ENCODE data around the gene PRDX5.

The PRDX5 gene

GRCh38 chr11:64356498-64357411 lies 38.8 kb downstream of the PRDX5 start:
- Histone ChIP-seq H3K27me3 (ENCODE audit: low read length) (no peaks in the 10 kb centered on the region), H3F3A (ENCODE audit: insufficient read depth) (no peaks in the 10 kb centered on the region), H3K79me2 (ENCODE audit: insufficient read depth, low read length) (no peaks in the 10 kb centered on the region), H3K4me3 (ENCODE audit: insufficient read depth, low read length, poor library complexity, severe bottlenecking) (no peak overlapping the region), H3K9ac (ENCODE audit: low read length) (no peak overlapping the region), H3K36me3 (ENCODE audit: low read length) (no peaks in the 10 kb centered on the region), H3K4me2 (ENCODE audit: low read depth, low read length, poor library complexity, severe bottlenecking) (no peak overlapping the region), H3K9me2 (replicated peaks; ENCODE audit: insufficient read depth, low read length) (no peaks in the 10 kb centered on the region), H4K20me1 (ENCODE audit: low read depth, low read length) (no peaks in the 10 kb centered on the region), H3K9me3 (ENCODE audit: insufficient read depth, low read length) (no peaks in the 10 kb centered on the region), H3K27ac (ENCODE audit: low read depth, low read length) (no peak overlapping the region), H2AFZ (ENCODE audit: low read depth, low read length, severe bottlenecking) (no peak overlapping the region)
- no peak for TF ChIP-seq EZH2phosphoT487 (conservative IDR thresholded peaks at IDR 0.05; ENCODE audit: low read length)
- TF ChIP-seq CTCF (IDR thresholded peaks at IDR 0.05; ENCODE audit: insufficient read depth, low read length, poor library complexity, severe bottlenecking) = peak; percentile 17

GRCh38 chr11:64357446-64357845 lies 39.5 kb downstream of the PRDX5 start:
- H4K20me1 ChIP-seq (ENCODE audit: low read depth, low read length) = no peaks in the 10 kb centered on the region
- no peaks in the 10 kb centered on the region for H3K9me3 ChIP-seq (ENCODE audit: insufficient read depth, low read length)
- no peaks in the 10 kb centered on the region for H3F3A ChIP-seq (ENCODE audit: insufficient read depth)
- TF ChIP-seq CTCF (IDR thresholded peaks at IDR 0.05; ENCODE audit: insufficient read depth, low read length, poor library complexity, severe bottlenecking) = no peak
- no peak for TF ChIP-seq EZH2phosphoT487 (conservative IDR thresholded peaks at IDR 0.05; ENCODE audit: low read length)
- no peaks in the 10 kb centered on the region for H3K9me2 ChIP-seq (replicated peaks; ENCODE audit: insufficient read depth, low read length)
- no peak overlapping the region for H3K9ac ChIP-seq (ENCODE audit: low read length)
- no peak overlapping the region for H3K4me3 ChIP-seq (ENCODE audit: insufficient read depth, low read length, poor library complexity, severe bottlenecking)
- no peak overlapping the region for H3K4me2 ChIP-seq (ENCODE audit: low read depth, low read length, poor library complexity, severe bottlenecking)
- H3K79me2 ChIP-seq (ENCODE audit: insufficient read depth, low read length) = no peaks in the 10 kb centered on the region
- H3K27ac ChIP-seq (ENCODE audit: low read depth, low read length) = no peak overlapping the region
- H2AFZ ChIP-seq (ENCODE audit: low read depth, low read length, severe bottlenecking) = no peak overlapping the region
- H3K27me3 ChIP-seq (ENCODE audit: low read length) = no peaks in the 10 kb centered on the region
- H3K36me3 ChIP-seq (ENCODE audit: low read length) = no peaks in the 10 kb centered on the region

- Histone ChIP-seq H4K20me1 (ENCODE audit: low read depth, low read length) (no peaks in the 10 kb centered on the region), H3K27ac (ENCODE audit: low read depth, low read length) (no peak overlapping the region), H3K79me2 (ENCODE audit: insufficient read depth, low read length) (no peaks in the 10 kb centered on the region), H3K4me3 (ENCODE audit: insufficient read depth, low read length, poor library complexity, severe bottlenecking) (peak overlapping the region; percentile 50), H3K9me3 (ENCODE audit: insufficient read depth, low read length) (no peaks in the 10 kb centered on the region), H2AFZ (ENCODE audit: low read depth, low read length, severe bottlenecking) (no peak overlapping the region), H3K4me2 (ENCODE audit: low read depth, low read length, poor library complexity, severe bottlenecking) (peak overlapping the region; percentile 64), H3K27me3 (ENCODE audit: low read length) (no peaks in the 10 kb centered on the region), H3F3A (ENCODE audit: insufficient read depth) (no peaks in the 10 kb centered on the region), H3K9ac (ENCODE audit: low read length) (peak overlapping the region; percentile 69; the same call in 1 of the 2 replicates), H3K36me3 (ENCODE audit: low read length) (no peaks in the 10 kb centered on the region), H3K9me2 (replicated peaks; ENCODE audit: insufficient read depth, low read length) (no peaks in the 10 kb centered on the region)
- TF ChIP-seq CTCF (IDR thresholded peaks at IDR 0.05; ENCODE audit: insufficient read depth, low read length, poor library complexity, severe bottlenecking) (no peak), EZH2phosphoT487 (conservative IDR thresholded peaks at IDR 0.05; ENCODE audit: low read length) (no peak)
Observed at GRCh38 chr11:64357904-64358535, 40.1 kb downstream of the PRDX5 start.

Measured in SU-DHL-6 (cell line).